Fibroblast of lung (primary cell): ENCODE data around the gene ARHGEF4.

Experiments used
- EZH2 ChIP-seq: IDR thresholded peaks from 2 replicates; pipeline ENCODE4 v1.5.1; 2012; ENCODE audit warnings: low read length, control low read depth, mild to moderate bottlenecking; ENCODE audit errors: missing control alignments
- TF ChIP-seq, protein P1 (sequence below), 2 donors: IDR thresholded peaks in 1 of 2; conservative IDR thresholded peaks in 1 of 2; 1 replicate in 1 of 2; 2 replicates in 1 of 2; pipeline ENCODE4 v1.5.1; 2011 to 2012; ENCODE audit warnings: low read length in 2 of 2, control low read depth in 1 of 2, inconsistent platforms in 1 of 2, low read depth in 1 of 2, mild to moderate bottlenecking in 1 of 2

DNA sequence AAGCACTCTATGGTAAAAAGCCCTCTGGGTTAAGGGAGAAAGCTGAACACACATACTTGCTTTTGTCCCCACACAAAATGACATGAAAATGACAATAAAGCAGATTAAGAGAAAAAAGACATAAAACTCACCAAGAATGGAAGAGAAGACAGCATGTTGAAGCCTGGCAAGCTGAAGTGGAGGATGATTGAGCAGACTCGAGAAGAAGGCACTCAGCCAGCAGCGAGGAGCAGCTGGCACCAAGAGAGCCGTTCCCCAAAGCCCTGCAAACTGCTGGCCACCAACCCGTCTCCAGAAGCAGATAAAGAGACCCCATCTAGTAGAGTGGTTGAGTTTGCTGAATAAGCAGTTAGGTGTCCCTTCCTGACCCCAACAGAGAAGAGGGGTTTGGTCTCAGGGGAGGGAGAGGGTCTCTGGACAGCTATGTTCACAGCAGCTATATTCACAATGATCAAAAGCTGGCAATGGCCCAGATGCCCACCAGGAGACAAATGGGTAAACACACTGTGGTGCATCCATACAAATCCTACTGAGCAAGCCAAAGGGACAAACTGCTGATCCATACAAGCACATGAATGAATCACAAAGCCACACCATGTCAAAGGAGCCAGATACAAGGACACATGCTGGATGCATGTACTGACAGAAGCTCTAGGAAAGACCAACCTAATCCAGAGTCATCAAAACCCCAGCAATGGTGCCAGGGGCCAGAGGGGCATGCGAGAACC lies 219.7 kb downstream of the ARHGEF4 start:
- TF ChIP-seq, protein P1, sequence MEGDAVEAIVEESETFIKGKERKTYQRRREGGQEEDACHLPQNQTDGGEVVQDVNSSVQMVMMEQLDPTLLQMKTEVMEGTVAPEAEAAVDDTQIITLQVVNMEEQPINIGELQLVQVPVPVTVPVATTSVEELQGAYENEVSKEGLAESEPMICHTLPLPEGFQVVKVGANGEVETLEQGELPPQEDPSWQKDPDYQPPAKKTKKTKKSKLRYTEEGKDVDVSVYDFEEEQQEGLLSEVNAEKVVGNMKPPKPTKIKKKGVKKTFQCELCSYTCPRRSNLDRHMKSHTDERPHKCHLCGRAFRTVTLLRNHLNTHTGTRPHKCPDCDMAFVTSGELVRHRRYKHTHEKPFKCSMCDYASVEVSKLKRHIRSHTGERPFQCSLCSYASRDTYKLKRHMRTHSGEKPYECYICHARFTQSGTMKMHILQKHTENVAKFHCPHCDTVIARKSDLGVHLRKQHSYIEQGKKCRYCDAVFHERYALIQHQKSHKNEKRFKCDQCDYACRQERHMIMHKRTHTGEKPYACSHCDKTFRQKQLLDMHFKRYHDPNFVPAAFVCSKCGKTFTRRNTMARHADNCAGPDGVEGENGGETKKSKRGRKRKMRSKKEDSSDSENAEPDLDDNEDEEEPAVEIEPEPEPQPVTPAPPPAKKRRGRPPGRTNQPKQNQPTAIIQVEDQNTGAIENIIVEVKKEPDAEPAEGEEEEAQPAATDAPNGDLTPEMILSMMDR (conservative IDR thresholded peaks at IDR 0.05 in 1 of 2, IDR thresholded peaks at IDR 0.05 in 1 of 2; ENCODE audit: low read depth in 1 of 2, low read length in 2 of 2): no peak
- TF ChIP-seq EZH2: no peak
